Liver (tissue), 9 donors: ENCODE data around the gene JAKMIP2. TPM values are rescaled to one million over a fixed set of nuclear protein-coding genes. Genes with fewer than 3 reads are reported as not detected.
"Not testable (repeated sequence)": the region's sequence is repeated elsewhere in the genome, so short reads cannot be mapped to it uniquely, and the experiment has no call there.

ENCODE experiments used
- DNase-seq: peaks from one replicate; pipeline ENCODE4 v3.0.0-alpha.2; 2017; ENCODE audit warnings: low spot score
- H3K27ac ChIP-seq, 2 donors: one replicate each; pipeline ENCODE4 v1.7.0; 2013; ENCODE audit warnings: inconsistent platforms in 2 of 2, low read length in 2 of 2, control low read depth in 1 of 2, low read depth in 1 of 2, mild to moderate bottlenecking in 1 of 2
- H3K27me3 ChIP-seq, 4 donors: one replicate each; pipeline versions ENCODE4 v1.6.1 to v1.7.0; 2013; ENCODE audit warnings: low read length in 3 of 4, inconsistent platforms in 1 of 4, mild to moderate bottlenecking in 1 of 4, moderate library complexity in 1 of 4; ENCODE audit not compliant: control insufficient read depth in 4 of 4, insufficient read depth in 4 of 4
- H3K36me3 ChIP-seq, 4 donors: one replicate each; pipeline versions ENCODE4 v1.6.1 to v1.7.0; 2013; ENCODE audit warnings: low read length in 3 of 4, mild to moderate bottlenecking in 3 of 4, low read depth in 1 of 4, moderate library complexity in 1 of 4; ENCODE audit not compliant: control insufficient read depth in 4 of 4, insufficient read depth in 3 of 4
- H3K4me1 ChIP-seq, 4 donors: one replicate each; pipeline versions ENCODE4 v1.6.1 to v1.7.0; 2013; ENCODE audit warnings: low read length in 3 of 4, mild to moderate bottlenecking in 3 of 4, moderate library complexity in 1 of 4; ENCODE audit not compliant: control insufficient read depth in 4 of 4, insufficient read depth in 4 of 4
- H3K4me3 ChIP-seq, 3 donors: one replicate each; pipeline versions ENCODE4 v1.6.1 to v1.7.0; 2013; ENCODE audit warnings: low read length in 3 of 3, control low read depth in 1 of 3, low read depth in 1 of 3, mild to moderate bottlenecking in 1 of 3
- H3K9ac ChIP-seq, 2 donors: one replicate each; pipeline ENCODE4 v1.7.0; 2013; ENCODE audit warnings: low read length in 2 of 2, mild to moderate bottlenecking in 2 of 2, moderate library complexity in 2 of 2, control low read depth in 1 of 2, low read depth in 1 of 2
- H3K9me3 ChIP-seq, 4 donors: one replicate each; pipeline versions ENCODE4 v1.6.1 to v1.7.0; 2013; ENCODE audit warnings: low read length in 3 of 4; ENCODE audit not compliant: control insufficient read depth in 4 of 4
- CTCF ChIP-seq: fragments of 150-350 bp; IDR thresholded peaks from 2 replicates; pipeline ENCODE4 v1.5.1; 2017; ENCODE audit warnings: improper control_type of control experiment, low read depth, low read length; ENCODE audit not compliant: missing input control
- FOXA1 ChIP-seq: IDR thresholded peaks from 2 replicates; pipeline ENCODE4 v1.6.1; 2016; ENCODE audit warnings: antibody characterized with exemption
- HNF4A ChIP-seq, 2 donors: conservative IDR thresholded peaks; 2 replicates each; pipeline ENCODE4 v1.6.1; 2016; ENCODE audit warnings: antibody characterized with exemption in 2 of 2, mild to moderate bottlenecking in 2 of 2
- JUND ChIP-seq, 2 donors: IDR thresholded peaks; 2 replicates each; pipeline ENCODE4 v1.6.1; 2016; ENCODE audit warnings: antibody characterized with exemption in 2 of 2
- NR2F2 ChIP-seq: IDR thresholded peaks from 2 replicates; pipeline ENCODE4 v1.6.1; 2016; ENCODE audit warnings: antibody characterized with exemption
- REST ChIP-seq: IDR thresholded peaks from 2 replicates; pipeline ENCODE4 v1.6.1; 2016; ENCODE audit warnings: antibody characterized with exemption, mild to moderate bottlenecking
- RXRA ChIP-seq, 2 donors: IDR thresholded peaks; 2 replicates each; pipeline ENCODE4 v1.6.1; 2017 to 2018; ENCODE audit warnings: antibody characterized with exemption in 2 of 2, mild to moderate bottlenecking in 1 of 2
- TAF1 ChIP-seq: conservative IDR thresholded peaks from 2 replicates; pipeline ENCODE4 v1.6.1; 2016; ENCODE audit warnings: antibody characterized with exemption, mild to moderate bottlenecking
- YY1 ChIP-seq: IDR thresholded peaks from 2 replicates; pipeline ENCODE4 v1.6.1; 2016; ENCODE audit warnings: antibody characterized with exemption, mild to moderate bottlenecking
- ZBTB33 ChIP-seq: IDR thresholded peaks from 2 replicates; pipeline ENCODE4 v1.6.1; 2016; ENCODE audit warnings: antibody characterized with exemption
- WGBS: extraction: QIAGEN DNeasy Blood & Tissue Kit; methylation state at CpG from one replicate; pipeline ENCODE4 v1.1.7; 2013; 5-methylcytosine and 5-hydroxymethylcytosine counted together
- polyA plus RNA-seq, 2 donors: library from polyadenylated mRNA; stranded (reverse) in 1 of 2; unstranded in 1 of 2; fragments of 200-250 nt in 1 of 2; fragments of >200 nt in 1 of 2; fragmentation: Nextera tagmentation in 1 of 2; extraction: Ambion mirVana in 1 of 2; gene quantifications; one replicate each; pipeline versions ENCODE4 v1.2.1 to v1.2.3, GENCODE V29; 2013 to 2015
- total RNA-seq, 2 donors: library from RNA; depleted of rRNA; stranded (reverse); fragments of >200 nt; gene quantifications; one replicate each; pipeline ENCODE4 v1.2.3, GENCODE V29; 2014
- TF ChIP-seq, protein P1 (sequence below): IDR thresholded peaks from 2 replicates; pipeline ENCODE4 v1.6.1; 2016; ENCODE audit warnings: antibody characterized with exemption
- donor health status: healthy.
- donor health status: healthy.
- donor health status: healthy.
- donor health status: healthy.
- donor health status: healthy.

JAKMIP2 gene
- total and polyA plus RNA-seq, 4 donors: 0.06 to 0.38 (median 0.24) TPM

- 74% methylated on average over 15 of the region's 15 CpGs for WGBS
- H3K27ac ChIP-seq: peak overlapping the region in 1 of 2 donors; percentile 42
Observed at GRCh38 chr5:147635882-147636728, 146.4 kb downstream of the JAKMIP2 start.

GRCh38 chr5:147635439-147635838 is 147.1 kb downstream of the JAKMIP2 start:
- H3K9me3 ChIP-seq, H3K27ac ChIP-seq, H3K36me3 ChIP-seq, H3K27me3 ChIP-seq, DNase-seq, H3K4me3 ChIP-seq, H3K9ac ChIP-seq: not testable (repeated sequence)
- WGBS: 81% methylated on average over 5 of the region's 5 CpGs
- peaks cover 1 to 27% (median 14%) of the 10 kb centered on the region in 4 donors for H3K4me1 ChIP-seq

More at GRCh38 chr5:147635882-147636728, 146.4 kb downstream of the JAKMIP2 start:
- Histone ChIP-seq H3K4me1 (peaks cover 1 to 27% (median 14%) of the 10 kb centered on the region in 4 donors), H3K27me3 (no peaks in the 10 kb centered on the region), H3K9ac (no peak overlapping the region), H3K36me3 (peaks cover 0 to 2% (median 0%) of the 10 kb centered on the region in 4 donors), H3K9me3 (no peaks in the 10 kb centered on the region), H3K4me3 (no peak overlapping the region)
- DNase-seq: no peak
- no peak for TF ChIP-seq JUND (IDR thresholded peaks at IDR 0.05)
- TF ChIP-seq TAF1: no peak
- TF ChIP-seq CTCF: no peak
- TF ChIP-seq, protein P1, sequence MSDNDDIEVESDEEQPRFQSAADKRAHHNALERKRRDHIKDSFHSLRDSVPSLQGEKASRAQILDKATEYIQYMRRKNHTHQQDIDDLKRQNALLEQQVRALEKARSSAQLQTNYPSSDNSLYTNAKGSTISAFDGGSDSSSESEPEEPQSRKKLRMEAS: no peak

DNA sequence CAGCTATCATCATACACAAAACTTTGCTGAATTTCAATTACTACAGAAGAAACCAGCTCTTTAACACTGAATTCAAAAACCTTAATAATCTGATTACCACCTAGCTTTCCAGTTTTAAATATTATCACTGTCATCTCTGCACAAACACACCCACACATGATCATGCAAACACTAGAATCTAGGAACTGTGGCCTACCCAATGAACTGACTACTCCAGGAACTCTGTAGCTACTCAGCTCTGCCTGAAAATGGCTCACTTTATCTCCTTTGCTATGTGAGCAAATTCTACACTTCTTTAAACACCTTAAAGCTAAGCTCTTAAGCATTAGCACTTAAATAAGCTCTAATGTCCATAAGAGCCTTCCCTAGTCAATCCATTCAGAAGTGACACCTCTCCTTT is 149.4 kb downstream of the JAKMIP2 start:
- no peak overlapping the region for H3K4me3 ChIP-seq
- H3K36me3 ChIP-seq: no peaks in the 10 kb centered on the region
- TF ChIP-seq JUND (IDR thresholded peaks at IDR 0.05) (no peak), NR2F2 (no peak)
- H3K27me3 ChIP-seq: no peaks in the 10 kb centered on the region
- H3K9ac ChIP-seq: peak overlapping the region in 1 of 2 donors; percentile 28
- H3K9me3 ChIP-seq: no peaks in the 10 kb centered on the region
- no peak overlapping the region for H3K27ac ChIP-seq
- H3K4me1 ChIP-seq: peaks cover 1 to 21% (median 9%) of the 10 kb centered on the region in 4 donors
- DNase-seq: no peak

- Histone ChIP-seq H3K9me3 (no peaks in the 10 kb centered on the region), H3K27ac (no peak overlapping the region), H3K9ac (no peak overlapping the region), H3K36me3 (no peaks in the 10 kb centered on the region), H3K4me1 (peaks cover 1 to 17% (median 9%) of the 10 kb centered on the region in 4 donors), H3K4me3 (no peak overlapping the region), H3K27me3 (no peaks in the 10 kb centered on the region)
- WGBS: 95% methylated on average over 4 of the region's 4 CpGs
- DNase-seq: no peak
- TF ChIP-seq REST (no peak), RXRA (IDR thresholded peaks at IDR 0.05) (no peak), HNF4A (conservative IDR thresholded peaks at IDR 0.05) (no peak), TAF1 (no peak), ZBTB33 (no peak), FOXA1 (no peak), NR2F2 (no peak), YY1 (no peak)
Observed at GRCh38 chr5:147631428-147632003, 151.0 kb downstream of the JAKMIP2 start.
